Right renal cortex interstitium (tissue), 3 donors: ENCODE data around the gene DNASE1. TPM values are rescaled to one million over a fixed set of nuclear protein-coding genes. Genes with fewer than 3 reads are reported as not detected.

Experiments
- DNase-seq, 3 donors: peaks; one replicate each; pipeline ENCODE4 v3.0.0-alpha.2; 2013; ENCODE audit warnings: low read depth in 3 of 3, low spot score in 2 of 3
- polyA plus RNA-seq, 3 donors: library from polyadenylated mRNA; unstranded; fragments of 120-200 nt; gene quantifications; one replicate each; pipeline ENCODE4 v1.2.1, GENCODE V29; 2013; ENCODE audit not compliant: insufficient read length in 3 of 3

The DNASE1 gene
- polyA plus RNA-seq, 3 donors = 24.0 to 28.3 (median 25.0) TPM

GRCh38 chr16:3691761-3692160 is 37.3 kb downstream of the DNASE1 start:
- no peak for DNase-seq

DNA sequence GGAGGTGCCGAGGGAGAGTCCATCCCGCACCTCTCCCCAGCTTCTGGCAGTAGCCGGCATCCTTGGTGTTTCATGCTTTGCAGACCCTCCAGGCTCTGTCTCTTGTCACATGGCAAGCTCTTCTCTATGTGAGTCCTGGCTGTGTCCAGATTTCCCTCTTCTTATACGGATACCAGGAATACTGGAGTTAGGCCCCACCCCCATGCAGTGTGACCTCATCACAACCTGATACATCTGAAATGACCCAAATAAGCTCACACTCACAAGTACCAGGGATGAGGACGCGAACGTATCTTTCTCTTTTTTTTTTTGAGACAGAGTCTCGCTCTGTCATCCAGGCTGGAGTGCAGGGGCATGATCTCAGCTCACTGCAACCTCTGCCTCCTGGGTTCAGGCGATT is 39.6 kb downstream of the DNASE1 start:
- no peak for DNase-seq

DNA sequence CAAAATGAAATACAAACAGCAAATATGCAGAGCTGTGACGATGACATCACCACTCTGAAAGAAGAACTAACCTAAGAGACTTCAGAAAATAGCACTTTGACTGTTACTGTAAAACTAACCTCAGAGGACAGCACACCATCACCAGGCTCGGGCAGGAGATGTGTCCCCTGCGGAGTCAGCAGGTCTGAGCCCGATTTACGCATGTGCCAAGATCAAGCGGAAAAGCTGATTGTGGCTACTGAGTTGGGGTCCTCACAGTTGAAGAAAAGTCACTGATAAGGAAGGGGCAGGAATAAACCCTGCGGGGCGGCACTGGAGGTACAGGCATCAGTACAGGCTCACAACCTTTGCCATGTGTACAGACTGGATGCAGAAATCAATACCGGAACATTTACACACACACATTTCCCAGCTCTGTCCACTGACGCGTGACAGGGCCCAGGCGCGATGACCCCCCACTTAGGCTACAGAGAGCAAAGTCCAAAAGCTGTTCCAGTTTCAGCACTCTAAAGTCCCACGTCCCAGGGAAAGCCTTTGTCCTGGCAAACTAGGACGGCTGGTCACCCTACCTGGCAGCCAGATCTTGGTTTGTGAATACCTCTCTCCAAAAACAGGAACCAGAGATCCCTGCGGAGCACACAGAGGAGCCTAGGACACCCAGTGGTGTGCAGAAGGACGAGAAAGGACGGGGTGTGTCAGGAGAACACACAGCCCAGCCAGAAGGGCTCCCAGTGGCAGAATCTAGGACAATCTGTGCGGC is 41.3 kb downstream of the DNASE1 start:
- DNase-seq = no peak

GRCh38 chr16:3696425-3697218 is 42.1 kb downstream of the DNASE1 start:
- no peak for DNase-seq

GRCh38 chr16:3698941-3699340 is 44.5 kb downstream of the DNASE1 start:
- no peak for DNase-seq

DNA sequence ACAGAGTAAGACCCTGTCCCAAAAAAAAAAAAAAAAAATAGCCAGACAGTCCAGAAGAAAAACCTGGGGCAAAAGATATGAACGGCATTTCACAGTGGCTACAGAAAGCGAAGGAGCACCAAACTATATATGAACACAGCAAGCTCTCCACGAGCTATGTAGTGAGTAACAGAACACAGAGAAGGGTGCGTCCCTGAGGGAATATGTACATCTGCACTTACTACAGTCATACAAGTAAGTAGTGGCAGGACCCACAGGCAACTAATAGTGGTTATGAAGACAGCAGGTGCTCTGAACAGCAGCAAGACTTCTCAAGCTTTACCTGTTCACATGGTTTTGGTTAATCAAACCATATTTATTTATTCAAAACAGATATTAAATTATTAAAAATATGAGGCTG is 47.0 kb downstream of the DNASE1 start:
- DNase-seq = no peak

DNA sequence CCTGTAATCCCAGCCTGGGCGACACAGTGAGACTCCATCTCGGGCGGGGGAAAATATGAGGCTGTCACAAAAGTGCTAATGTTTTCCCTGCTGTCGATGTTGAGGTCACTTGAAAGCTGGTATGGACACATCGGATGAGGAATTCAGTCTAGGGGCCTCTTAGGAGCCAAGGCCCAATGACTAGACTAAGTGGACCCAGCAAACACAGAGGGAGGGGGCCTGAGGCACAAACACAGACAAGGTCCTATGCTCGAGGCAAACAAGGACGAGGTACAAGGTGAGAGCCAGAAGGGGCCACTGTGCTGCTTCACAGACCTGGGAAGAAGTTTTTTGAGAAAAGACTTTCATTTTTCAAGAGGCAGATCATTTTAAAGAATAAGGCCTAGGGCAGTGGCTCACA is 47.6 kb downstream of the DNASE1 start:
- DNase-seq = no peak

GRCh38 chr16:3706253-3707012 is 51.9 kb downstream of the DNASE1 start:
- DNase-seq = no peak

Other genes with a start within 250 kb of the DNASE1 start
- gene ZNF597, start 211.2 kb upstream of the DNASE1 start, polyA plus RNA-seq = 1 to 10 TPM; 3.9 to 4.1 (median 4.0) TPM
- gene NAA60, start 211.0 kb upstream of the DNASE1 start, polyA plus RNA-seq = 10 to 100 TPM; 68.5 to 72.4 (median 70.9) TPM
- not detected for gene C16orf90, start 159.2 kb upstream of the DNASE1 start, polyA plus RNA-seq
- 10 to 100 TPM; 64.4 to 69.0 (median 68.5) TPM for gene CLUAP1, start 153.7 kb upstream of the DNASE1 start, polyA plus RNA-seq
- gene NLRC3, start 77.3 kb upstream of the DNASE1 start, polyA plus RNA-seq = 1 to 10 TPM; 1.6 to 1.7 (median 1.6) TPM
- 1 to 10 TPM; 3.9 to 4.6 (median 4.0) TPM for gene SLX4, start 43.1 kb upstream of the DNASE1 start, polyA plus RNA-seq
- gene TRAP1, start 62.8 kb downstream of the DNASE1 start, polyA plus RNA-seq = 10 to 100 TPM; 89.3 to 99.5 (median 92.1) TPM
- gene CREBBP, start 226.0 kb downstream of the DNASE1 start, polyA plus RNA-seq = 10 to 100 TPM; 65.1 to 76.4 (median 66.5) TPM